H1 (cell line): ENCODE data around the gene GUCY2D. TPM values are rescaled to one million over a fixed set of nuclear protein-coding genes. Genes with fewer than 3 reads are reported as not detected.

Source experiments
- CBX5 ChIP-seq: fragments of 300-800, 300-1000 bp; sonication (generic); IDR thresholded peaks from 2 replicates; pipeline ENCODE4 v1.7.1; 2016; ENCODE audit warnings: antibody characterized with exemption, low read length, low read depth
- SAP30 ChIP-seq: fragments of 300-600 bp; sonication (generic); IDR thresholded peaks from 2 replicates; pipeline ENCODE4 v1.7.1; 2012; ENCODE audit warnings: low read length, moderate library complexity, mild to moderate bottlenecking, inconsistent platforms; ENCODE audit not compliant: insufficient read depth, insufficient replicate concordance
- TEAD4 ChIP-seq: IDR thresholded peaks from 2 replicates; pipeline ENCODE4 v1.6.1; 2012; ENCODE audit warnings: low read depth, low read length, inconsistent platforms, mixed read lengths
- polyA plus RNA-seq, 7 experiments: library from polyadenylated mRNA; depleted of rRNA in 3 of 7; stranded (reverse) in 5 of 7; unstranded in 2 of 7; fragments of >200 nt in 5 of 7; fragments of 200-250 nt in 2 of 7; gene quantifications; 1 replicate in 5 of 7; 2 replicates in 1 of 7; 4 replicates in 1 of 7; pipeline versions ENCODE4 v1.2.1 to v1.2.3, GENCODE V29; 2011 to 2013; ENCODE audit warnings: missing spikeins in 2 of 7, mixed read lengths in 2 of 7
- total RNA-seq: library from RNA; stranded (reverse); fragmentation: NEBNext Ultra II Directional; extraction: Animal tissue kit (Norgen Biotek cat#: 25700); gene quantifications from 2 replicates; pipeline ENCODE4 v1.2.1, GENCODE V29; 2021

The GUCY2D gene
- total and polyA plus RNA-seq, 2 of the 8 experiments (the other 6 are each of a cell fraction or from before 2014, with no cell fraction given), result 0.20 to 0.48 TPM

DNA sequence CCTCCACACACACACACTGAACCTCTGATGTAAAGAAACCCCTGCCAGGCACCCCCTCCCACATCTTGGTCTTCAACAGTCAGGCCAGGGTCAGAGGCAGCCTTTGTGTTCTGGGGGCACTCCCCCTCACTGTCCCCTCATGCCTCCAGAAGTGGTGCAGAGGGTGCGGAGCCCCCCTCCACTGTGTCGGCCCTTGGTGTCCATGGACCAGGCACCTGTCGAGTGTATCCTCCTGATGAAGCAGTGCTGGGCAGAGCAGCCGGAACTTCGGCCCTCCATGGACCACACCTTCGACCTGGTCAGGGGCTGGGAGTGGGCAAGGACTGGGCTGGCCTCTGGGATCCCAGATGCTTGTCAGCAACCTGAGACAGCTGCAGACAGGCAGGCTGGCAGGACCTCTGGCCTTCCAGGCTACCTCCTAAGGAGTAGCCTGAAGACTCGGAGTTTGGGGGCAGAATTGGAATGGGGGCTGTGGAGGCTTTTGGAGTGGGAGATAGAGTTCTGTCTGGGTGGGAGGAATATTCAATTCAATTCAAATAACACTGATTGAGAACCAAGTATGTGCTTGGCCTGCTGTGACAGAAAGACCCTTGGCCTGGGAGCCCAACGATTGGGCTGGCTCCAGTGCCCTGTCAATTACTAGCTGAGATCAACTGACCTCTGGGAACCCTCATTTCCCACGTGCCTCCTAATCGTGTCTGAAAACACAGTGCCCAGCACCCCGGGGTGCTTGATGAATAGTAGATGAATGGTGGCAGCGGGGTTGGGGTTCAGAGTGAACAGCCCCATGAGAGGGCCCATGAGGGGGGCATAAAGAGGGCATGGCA, 11.5 kb downstream of the GUCY2D start (continued):
- no peak for TF ChIP-seq CBX5
- TF ChIP-seq TEAD4, result no peak
- no peak for TF ChIP-seq SAP30
